Measurements from ENCODE around the gene ARHGAP6. TPM values are rescaled to one million over a fixed set of nuclear protein-coding genes. Genes with fewer than 3 reads are reported as not detected.

The ARHGAP6 gene
- total and polyA plus RNA-seq, 9 donors = 14.1 to 32.9 (median 20.3) TPM

DNA sequence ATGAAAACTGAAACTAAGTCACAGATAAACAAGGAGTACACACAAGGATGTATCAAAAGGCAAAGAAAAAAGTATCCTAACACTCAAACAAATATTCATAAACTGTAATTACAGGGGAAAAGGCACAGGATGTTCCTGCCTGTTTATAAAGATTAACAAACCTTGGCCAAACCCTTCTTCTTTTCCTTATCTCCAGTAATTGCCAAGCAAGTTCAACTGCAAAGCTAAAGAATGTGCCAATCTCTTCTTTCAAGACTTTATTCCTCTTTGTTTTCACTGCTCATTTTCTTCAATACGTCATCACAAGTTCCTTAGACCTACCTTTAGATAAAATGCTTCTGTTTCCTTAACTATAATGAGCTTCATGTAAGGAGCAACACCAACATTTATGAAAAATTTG, 201.3 kb downstream of the ARHGAP6 start:
- H3K27me3 ChIP-seq = no peaks in the 10 kb centered on the region
- no peaks in the 10 kb centered on the region for H3K36me3 ChIP-seq
- H3K4me1 ChIP-seq (ENCODE audit: insufficient read depth) = peaks cover 3% of the 10 kb centered on the region
- no peak overlapping the region for H3K4me3 ChIP-seq
- intact Hi-C loops (cut with DNase I) = no loop called here
- no peak for TF ChIP-seq EP300 (IDR thresholded peaks at IDR 0.05)
- TF ChIP-seq, protein P1, sequence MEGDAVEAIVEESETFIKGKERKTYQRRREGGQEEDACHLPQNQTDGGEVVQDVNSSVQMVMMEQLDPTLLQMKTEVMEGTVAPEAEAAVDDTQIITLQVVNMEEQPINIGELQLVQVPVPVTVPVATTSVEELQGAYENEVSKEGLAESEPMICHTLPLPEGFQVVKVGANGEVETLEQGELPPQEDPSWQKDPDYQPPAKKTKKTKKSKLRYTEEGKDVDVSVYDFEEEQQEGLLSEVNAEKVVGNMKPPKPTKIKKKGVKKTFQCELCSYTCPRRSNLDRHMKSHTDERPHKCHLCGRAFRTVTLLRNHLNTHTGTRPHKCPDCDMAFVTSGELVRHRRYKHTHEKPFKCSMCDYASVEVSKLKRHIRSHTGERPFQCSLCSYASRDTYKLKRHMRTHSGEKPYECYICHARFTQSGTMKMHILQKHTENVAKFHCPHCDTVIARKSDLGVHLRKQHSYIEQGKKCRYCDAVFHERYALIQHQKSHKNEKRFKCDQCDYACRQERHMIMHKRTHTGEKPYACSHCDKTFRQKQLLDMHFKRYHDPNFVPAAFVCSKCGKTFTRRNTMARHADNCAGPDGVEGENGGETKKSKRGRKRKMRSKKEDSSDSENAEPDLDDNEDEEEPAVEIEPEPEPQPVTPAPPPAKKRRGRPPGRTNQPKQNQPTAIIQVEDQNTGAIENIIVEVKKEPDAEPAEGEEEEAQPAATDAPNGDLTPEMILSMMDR (IDR thresholded peaks at IDR 0.05) = no peak
- TF ChIP-seq POLR2A (IDR thresholded peaks at IDR 0.05) = no peak
- no peak for DNase-seq
- H3K27ac ChIP-seq = no peak overlapping the region
- WGBS, 3 donors = 46 to 58% (median 49%) methylated on average over 1 of the region's 1 CpG
- no peaks in the 10 kb centered on the region for H3K9me3 ChIP-seq

DNA sequence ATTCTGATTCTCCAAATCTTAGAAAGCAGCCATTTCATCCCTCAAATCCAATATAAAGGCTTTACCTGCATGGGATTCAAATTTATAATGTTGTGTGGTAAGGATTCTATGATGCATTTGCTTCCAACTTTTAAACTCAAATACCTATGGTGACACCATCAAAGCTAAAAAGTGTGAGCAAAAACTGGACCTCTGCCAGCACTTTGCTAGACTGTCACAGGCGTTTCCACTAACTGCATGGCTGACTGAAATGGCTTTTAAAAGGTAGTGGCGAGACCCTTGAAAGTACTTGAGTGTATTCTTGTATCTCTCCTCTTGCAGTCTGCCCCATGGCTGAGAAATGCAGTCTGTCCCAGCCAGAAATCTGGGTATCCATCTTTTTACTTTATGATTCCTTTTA, 203.1 kb downstream of the ARHGAP6 start:
- H3K27me3 ChIP-seq = no peaks in the 10 kb centered on the region
- no peak for DNase-seq
- TF ChIP-seq POLR2A (IDR thresholded peaks at IDR 0.05) (no peak), EP300 (IDR thresholded peaks at IDR 0.05) (no peak)
- TF ChIP-seq, protein P1 (IDR thresholded peaks at IDR 0.05) = no peak
- H3K9me3 ChIP-seq = no peaks in the 10 kb centered on the region
- peaks cover 3% of the 10 kb centered on the region for H3K4me1 ChIP-seq (ENCODE audit: insufficient read depth)
- WGBS, 3 donors = 72 to 80% (median 77%) methylated on average over 2 of the region's 2 CpGs
- intact Hi-C loops (cut with DNase I) = no loop called here
- no peaks in the 10 kb centered on the region for H3K36me3 ChIP-seq
- no peak overlapping the region for H3K4me3 ChIP-seq
- no peak overlapping the region for H3K27ac ChIP-seq

DNA sequence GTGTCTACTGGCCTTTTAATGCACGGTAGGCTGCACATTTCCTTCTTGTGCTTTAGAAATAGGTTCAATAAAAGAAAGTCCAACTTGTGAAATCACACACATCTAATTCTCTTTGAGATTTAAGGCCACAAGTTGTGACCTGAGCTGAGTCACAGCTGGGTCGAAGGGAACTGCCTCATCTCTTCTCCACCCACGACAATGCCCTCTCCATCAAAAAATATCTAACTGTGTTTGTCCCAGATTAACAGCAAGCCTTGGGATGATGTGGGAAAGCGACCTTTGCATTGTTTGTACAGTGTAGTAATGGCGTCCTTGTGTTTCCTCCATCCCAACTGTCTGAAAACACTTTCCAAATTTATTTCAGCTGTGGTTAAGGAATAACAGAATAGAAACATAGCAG, 203.6 kb downstream of the ARHGAP6 start:
- TF ChIP-seq POLR2A (IDR thresholded peaks at IDR 0.05) = no peak
- TF ChIP-seq, protein P1 (IDR thresholded peaks at IDR 0.05) = no peak
- no peak for TF ChIP-seq EP300 (IDR thresholded peaks at IDR 0.05)
- no peaks in the 10 kb centered on the region for H3K36me3 ChIP-seq
- no peaks in the 10 kb centered on the region for H3K27me3 ChIP-seq
- DNase-seq = no peak
- WGBS, 3 donors = 15 to 19% (median 17%) methylated on average over 5 of the region's 5 CpGs
- H3K9me3 ChIP-seq = no peaks in the 10 kb centered on the region
- H3K4me1 ChIP-seq (ENCODE audit: insufficient read depth) = peaks cover 3% of the 10 kb centered on the region
- intact Hi-C loops (cut with DNase I) = no loop called here
- H3K27ac ChIP-seq = no peak overlapping the region
- no peak overlapping the region for H3K4me3 ChIP-seq

DNA sequence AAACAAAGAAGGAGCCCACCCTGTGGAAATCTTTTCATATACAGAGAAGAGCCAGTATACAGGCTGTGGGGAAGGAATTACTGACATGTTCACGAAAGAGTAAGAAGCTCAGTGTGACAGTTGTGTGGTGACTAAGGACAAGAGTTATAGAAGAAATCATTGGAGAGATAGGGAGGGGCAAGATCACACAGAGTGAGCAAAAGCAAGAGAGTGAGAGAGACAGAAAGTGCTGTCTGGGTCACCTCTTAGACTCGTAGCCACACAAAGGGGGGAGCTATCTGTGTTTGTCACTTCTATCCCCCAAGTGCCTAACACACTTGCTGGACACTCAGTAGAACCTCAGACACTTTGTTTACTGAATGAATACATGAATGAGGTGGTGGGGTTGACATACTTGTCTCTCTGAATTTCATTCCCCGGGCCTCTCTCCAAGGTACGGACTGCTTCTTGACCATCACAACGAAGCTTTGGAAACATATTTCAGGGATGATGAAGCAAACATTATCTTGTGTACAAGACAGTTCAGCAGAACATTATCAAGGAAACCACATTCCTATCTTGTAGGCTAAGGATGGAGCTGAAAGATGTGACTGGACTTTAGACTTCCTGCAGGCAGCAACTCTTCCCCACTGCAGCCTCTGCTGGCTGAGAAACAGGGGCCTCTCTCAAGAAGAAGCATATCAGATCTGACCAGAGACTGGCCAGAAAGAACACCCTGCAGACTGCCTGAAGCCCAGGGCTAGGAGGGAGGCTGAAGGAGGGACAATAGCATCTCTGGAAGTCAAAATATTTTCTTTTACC, 204.3 kb downstream of the ARHGAP6 start:
- H3K27me3 ChIP-seq = no peaks in the 10 kb centered on the region
- no peak overlapping the region for H3K27ac ChIP-seq
- TF ChIP-seq EP300 (IDR thresholded peaks at IDR 0.05) (no peak), POLR2A (IDR thresholded peaks at IDR 0.05) (no peak)
- TF ChIP-seq, protein P1 (IDR thresholded peaks at IDR 0.05) = no peak
- intact Hi-C loops (cut with DNase I) = no loop called here
- no peak overlapping the region for H3K4me3 ChIP-seq
- peaks cover 3% of the 10 kb centered on the region for H3K4me1 ChIP-seq (ENCODE audit: insufficient read depth)
- peak in 1 of 5 donors; percentile 40 for DNase-seq
- no peaks in the 10 kb centered on the region for H3K9me3 ChIP-seq
- 28 to 37% (median 34%) methylated on average over 5 of the region's 5 CpGs for WGBS, 3 donors
- H3K36me3 ChIP-seq = no peaks in the 10 kb centered on the region

Measured in ovary (tissue), 9 donors.